Suppressor macrophage treated with lipopolysaccharide for 4 hours (primary cell): ENCODE results near the gene TSPAN13.
"Not testable (repeated sequence)": the region's sequence is repeated elsewhere in the genome, so short reads cannot be mapped to it uniquely, and the experiment has no call there.

Experiments used
- DNase-seq: peaks from one replicate; pipeline ENCODE4 v3.0.0-alpha.2; 2020

Gene TSPAN13

DNA sequence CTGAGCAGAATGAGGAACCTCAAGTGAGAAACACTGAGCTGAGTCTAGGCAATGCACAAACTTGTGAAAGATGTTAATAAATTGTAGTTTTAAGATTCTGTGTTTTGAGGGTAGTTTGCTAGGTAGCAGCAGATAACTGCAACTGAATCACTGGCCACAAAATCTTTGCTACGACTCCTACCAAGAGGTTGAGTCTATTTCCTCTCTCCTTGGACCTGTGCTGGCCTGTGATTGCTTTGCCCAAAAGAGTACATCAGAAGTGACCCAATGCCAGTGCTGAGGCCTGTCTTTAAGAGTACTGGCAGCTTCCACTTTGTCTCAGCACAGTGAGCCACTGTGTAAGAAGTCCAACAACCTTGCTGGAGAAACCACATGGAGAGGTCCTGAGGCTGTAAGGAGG, 11.9 kb upstream of the TSPAN13 start:
- no peak for DNase-seq

DNA sequence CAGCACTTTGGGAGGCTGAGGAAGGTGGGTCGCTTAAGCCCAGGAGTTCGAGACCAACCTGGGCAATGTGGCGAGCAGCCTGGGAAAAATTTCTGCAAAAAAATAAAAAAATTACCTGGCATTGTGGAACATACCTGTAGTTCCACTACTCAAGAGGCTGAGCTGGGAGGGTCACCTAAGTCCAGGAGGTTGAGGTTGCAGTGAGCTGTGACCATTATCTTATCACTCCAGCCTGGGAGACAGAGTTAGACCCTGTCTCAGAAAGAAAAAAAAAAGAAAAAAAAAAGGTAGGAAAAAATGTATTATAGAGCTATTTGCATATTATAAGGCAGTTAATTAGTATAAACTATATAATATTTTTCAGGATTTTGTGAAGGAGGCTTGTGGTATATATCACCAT, 11.0 kb upstream of the TSPAN13 start:
- DNase-seq, result no peak

DNA sequence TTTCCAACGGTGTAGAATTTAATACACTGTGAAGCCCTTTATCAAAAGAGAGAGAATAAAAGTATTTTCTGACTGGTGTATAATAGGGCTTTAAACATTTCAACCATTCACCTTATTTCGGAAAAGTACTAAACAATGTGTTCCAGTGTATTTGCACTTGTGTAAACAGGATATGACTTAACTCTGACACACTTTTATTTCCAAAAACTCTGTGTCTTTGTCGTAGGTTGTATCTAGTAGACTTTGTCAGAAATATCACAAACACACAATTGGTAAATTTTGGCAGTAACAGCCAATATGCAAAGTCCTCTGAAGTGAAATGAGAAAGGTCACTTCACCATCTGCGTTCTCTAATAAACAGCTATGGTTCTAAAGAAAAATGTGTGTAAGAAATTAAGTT, 10.3 kb upstream of the TSPAN13 start:
- no peak for DNase-seq

DNA sequence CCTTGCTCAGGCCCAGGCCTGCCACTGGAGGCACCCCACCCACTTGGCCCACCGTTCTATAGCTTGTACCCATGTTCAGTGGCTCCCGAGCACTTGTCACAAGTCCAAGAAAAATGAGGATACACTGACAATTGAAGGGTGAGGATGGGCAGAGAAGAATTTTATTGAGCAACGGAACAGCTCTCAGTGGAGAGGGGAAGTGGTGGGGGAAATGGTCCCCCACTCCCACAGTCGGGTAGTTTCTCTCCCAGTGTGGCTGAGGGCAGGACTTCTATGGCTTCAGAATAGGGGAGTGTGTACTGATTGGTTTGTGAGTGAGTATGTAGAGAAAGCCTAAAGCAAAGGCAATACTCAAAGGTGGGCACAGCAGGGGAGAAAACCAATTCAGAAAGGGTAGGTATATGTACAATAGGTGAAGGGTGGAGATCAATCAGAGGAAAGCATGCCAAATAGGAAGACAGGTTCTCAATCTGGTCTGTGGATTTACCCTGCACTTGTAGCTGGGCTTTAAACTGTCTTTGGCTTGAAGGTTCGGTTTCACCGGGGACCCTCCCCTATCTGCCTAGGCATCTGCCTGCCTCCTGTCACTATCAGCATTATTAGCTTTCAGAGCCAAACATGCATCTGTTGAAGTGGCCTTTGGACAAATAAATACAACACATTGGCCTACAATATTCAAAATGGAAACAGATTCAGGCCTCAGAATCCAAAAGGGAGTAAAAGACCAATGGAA, 8.9 kb upstream of the TSPAN13 start:
- no peak for DNase-seq

DNA sequence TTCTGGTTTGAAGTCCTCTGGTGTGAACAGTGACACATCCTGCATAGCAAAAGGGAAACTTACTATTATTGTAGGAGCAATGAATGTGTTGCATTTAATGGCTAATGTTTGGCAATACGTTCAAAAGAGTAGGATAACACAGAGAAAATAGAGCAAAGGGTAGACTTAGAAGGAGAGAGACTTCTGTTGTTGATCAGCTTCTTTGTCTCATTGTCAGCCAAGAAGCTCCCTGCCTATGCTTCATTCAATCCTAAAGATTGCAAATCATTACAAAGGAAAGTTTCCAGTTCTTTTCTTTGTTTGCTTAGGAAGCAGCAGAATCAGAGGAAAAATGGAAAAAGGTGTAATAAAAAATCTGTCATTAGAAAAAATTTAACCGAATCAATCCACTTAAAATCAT, 7.9 kb upstream of the TSPAN13 start:
- DNase-seq, result no peak

DNA sequence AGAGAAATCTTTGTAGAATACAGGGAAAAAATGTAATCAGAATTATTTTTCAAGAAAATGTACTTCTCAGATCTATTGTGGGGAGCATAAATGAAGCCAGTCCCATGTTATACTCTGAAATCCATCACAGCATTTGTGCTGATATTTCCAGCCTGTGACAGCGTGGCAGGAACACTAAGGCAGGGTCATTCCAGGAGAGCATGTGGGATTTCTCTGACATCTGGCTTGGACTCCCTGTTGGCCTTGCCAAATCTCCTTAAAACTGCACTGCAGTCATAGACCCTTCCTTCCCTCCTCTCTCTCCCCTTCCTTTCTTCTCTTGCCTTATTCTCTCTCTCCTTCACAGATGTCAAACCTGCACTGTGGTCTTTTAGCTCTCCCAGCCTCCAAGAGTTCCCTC, 6.5 kb upstream of the TSPAN13 start:
- DNase-seq, result no peak

DNA sequence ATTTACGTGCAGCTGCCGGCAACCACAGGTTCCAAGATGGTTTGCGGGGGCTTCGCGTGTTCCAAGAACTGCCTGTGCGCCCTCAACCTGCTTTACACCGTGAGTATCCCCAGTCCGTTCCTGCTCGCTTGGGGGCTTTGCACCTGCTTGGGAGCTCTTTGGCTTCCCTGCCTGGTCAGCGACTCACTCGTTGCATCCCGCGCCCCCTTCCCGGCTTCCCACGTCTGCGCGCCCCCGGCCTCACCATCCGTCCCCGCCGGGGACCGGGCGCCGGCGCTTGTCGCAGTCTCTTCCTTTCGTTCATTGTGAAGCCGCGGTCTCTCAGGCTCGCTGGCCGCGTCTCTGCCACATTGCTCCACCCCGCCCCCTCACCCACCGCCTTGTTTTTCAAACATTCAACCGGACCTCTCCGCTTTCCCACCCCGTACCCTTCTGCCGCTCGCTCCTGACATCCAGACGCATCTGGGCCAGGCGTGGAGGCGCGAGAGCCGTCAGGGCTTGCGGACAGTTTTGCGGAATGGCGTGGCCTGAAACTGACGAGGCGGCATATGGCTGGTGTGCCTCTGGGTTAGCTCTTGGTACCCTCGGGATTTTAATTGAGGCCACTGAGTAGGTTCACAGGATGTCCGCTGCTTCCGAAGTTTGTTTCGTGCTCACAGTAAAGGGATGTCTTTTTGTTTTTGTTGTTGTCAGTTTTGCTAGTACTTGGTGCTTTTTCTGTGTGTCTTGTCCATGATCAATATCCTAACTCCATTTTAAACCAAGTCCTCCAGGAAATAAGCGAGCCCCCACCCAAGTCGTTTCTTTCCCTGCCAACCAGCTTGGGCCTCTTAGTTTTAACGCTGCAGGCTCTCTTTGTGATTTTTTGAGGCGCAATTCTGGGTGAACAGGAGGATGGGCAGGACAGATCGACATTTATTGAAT, 639 bp downstream of the TSPAN13 start:
- peak; percentile 12 for DNase-seq

DNA sequence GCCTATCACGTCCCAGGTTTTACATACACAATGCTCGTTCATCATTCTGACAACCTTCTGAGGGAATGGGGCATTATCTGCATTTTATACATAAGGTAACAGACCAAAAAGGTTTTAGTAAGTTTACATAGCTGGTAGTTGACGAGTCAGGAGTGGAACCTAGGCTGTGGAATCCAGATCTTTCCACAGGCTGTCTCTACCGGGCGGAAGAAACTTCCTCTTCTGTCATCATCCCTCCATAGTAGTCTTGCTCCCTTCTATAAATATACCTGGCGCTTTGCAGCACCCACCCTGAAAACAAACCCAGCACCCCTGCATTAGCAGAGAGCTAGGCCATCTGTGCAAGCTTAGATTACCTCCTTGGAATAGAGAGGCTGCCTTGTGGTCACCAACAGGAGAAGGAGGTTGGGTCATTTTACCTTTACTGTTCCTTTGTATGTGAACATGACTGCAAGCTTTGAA, 1.3 kb downstream of the TSPAN13 start:
- no peak for DNase-seq

DNA sequence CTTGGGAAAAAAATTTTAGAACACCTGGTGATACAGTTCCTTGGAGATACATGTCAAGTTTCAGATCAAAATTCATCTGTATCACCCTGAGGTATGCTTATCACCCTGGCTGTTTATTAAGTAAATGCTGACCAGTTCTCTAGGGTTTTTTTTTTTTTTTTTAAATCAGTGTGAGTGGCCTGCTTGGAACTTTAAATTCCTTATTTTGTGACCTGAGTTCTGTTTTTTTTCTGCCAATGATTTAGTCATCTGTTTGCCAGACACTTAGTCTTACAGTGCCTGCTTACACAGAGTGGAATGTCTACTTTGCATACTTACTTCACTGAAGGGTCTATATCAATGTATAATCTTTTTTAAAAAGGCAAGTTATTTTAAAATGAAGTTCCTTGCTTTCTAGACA, 1.8 kb downstream of the TSPAN13 start:
- DNase-seq, result peak; percentile 34

DNA sequence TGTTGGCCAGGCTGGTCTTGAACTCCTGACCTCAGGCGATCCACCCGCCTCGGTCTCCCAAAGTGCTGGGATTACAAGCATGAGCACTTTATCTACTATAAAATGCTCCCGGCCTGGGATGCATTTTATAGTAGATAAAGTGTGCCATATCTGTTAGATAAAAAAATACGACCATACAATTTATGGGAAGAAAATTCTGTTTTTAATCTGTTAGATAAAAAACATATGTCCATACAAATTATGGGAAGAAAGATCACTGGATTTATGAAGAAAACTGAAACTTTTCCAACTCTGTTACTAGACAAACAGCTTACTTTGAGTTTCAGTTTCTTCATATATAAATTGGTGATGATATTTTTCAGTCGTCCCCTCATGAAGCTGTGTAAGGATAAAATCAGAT, 4.5 kb downstream of the TSPAN13 start:
- no peak for DNase-seq

DNA sequence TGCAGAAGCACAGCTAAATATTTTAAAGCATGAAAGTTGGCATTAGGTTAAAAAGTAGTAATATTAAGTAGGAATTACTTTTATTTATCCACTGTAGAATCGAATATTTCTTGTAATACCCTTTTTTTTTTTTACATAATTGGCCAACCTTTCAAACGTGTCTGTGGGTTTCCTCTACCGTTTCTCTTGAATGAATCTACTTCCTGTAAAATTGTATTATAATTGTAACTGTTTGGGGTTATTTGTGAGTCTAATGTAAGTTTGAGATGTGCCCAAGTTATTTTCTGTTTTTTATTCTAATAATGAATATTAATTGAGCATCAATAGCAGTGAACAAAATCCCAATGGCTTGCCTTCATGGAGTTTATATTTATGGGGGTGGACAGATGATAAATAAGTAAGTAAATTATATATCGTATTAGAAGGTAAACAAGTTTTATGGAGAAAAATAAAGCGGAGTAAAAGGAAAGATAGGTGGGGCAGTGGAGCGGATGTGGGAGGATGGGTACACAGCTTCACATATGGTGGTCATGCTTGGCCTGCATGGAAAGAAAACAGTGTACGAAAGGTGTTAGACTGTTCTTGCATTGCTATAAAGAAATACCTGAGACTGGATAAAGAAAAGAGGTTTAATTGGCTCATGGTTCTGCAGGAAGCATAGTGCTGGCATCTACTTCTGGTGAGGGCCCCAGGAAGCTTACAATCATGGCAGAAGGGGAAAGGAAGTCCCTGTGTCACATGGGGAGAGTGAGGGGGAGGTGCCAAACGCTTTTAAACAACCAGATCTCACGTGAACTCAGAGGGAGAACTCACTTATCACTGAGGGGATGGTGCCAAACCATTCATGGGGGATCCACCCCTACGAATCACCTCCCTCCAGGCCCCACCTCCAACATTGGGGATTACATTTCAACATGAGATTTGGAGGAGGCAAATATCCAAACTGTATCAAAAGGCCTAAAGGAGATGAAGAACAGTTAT, 5.4 kb downstream of the TSPAN13 start:
- no peak for DNase-seq

DNA sequence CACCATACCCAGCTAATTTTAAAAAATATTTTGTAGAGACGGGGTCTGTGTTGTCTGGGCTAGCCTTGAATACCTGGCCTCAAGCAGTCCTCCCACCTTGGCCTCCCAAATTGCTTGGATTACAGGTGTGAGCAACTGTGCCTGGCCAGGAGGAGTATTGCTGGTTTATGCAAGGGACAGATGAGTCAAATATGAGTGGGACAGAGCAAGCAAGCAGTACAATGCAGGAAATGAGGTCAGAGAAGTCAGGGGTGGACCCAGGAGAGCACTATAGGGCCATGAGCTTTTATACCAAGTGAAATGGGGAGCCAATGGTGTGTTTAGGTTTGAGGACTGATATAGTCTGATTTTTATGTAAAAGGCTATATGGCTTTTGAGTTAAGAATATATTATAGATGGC, 6.3 kb downstream of the TSPAN13 start:
- no peak for DNase-seq

DNA sequence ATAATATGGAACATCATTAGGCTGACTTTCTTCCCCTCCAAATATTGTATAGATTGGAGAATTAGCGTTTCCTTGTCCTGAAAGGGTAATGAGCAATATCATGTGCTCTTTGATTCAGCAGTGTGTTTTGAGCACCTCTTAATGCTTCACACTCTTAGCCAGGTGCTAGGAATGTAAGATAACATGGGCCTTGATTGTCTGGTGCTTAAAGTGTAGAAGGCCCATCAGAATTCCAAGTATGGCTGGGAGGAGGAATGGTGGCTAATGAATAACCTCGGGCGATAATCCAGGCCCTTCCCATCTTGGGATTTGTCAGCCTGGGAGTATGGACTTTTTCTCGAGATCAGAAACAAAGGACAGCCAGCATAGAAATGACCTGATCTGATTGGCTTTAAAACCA, 8.6 kb downstream of the TSPAN13 start:
- no peak for DNase-seq

DNA sequence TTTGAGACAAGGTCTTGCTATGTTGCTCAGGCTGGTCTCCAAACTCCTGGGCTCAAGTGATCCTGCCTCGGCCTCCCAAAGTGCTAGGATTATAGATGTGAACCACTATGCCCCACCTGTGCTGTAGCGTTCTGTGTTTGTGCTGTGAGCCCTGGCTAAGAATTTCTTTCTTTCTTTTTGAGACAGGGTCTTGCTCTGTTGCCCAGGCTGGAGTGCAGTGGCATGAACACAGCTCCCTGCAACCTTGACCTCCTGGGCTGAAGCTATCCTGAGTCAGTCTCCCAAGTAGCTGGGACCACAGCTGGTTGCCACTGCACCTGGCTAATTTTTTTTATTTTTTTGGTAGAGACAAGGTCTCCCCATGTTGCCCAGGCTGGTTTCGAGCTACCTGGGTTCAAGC, 11.4 kb downstream of the TSPAN13 start:
- DNase-seq, result no peak

DNA sequence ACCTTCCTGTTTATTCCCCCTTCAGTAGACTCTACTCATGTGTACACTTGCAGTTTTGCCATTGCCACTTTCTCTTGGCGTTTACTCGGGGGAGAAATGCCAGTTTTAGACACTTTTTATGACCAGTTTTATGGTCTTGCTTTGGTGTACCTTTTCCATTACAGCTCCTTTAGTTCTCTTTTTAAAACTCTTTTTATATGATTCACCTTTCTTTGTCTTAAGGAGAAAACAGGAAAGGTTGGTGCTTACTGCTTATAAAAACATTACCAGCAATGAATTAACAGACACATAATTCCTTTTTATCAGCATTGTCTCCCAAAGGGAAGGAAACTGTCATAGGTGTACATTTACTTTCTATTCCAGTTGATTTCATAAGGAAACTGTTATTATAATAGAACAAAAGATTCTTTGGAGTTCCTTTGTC, 11.9 kb downstream of the TSPAN13 start:
- no peak for DNase-seq

DNA sequence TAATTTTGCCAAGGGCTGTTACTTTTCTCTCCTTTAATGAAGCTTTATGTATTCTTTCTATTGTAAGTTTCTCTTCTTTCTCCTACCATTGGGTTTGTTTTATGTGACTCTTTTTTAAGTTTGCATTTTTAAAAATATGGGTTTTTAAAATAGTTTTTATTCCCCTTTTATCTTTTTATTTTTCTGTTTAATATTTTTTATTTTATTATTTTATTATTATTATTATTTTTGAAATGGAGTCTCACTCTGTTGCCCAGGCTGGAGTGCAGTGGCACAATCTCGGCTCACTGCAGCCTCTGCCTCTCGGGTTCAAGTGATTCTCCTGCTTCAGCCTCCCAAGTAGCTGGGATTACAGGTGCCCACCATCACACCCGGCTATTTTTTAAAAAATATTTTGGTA, 16.4 kb downstream of the TSPAN13 start:
- DNase-seq, result not testable (repeated sequence)

DNA sequence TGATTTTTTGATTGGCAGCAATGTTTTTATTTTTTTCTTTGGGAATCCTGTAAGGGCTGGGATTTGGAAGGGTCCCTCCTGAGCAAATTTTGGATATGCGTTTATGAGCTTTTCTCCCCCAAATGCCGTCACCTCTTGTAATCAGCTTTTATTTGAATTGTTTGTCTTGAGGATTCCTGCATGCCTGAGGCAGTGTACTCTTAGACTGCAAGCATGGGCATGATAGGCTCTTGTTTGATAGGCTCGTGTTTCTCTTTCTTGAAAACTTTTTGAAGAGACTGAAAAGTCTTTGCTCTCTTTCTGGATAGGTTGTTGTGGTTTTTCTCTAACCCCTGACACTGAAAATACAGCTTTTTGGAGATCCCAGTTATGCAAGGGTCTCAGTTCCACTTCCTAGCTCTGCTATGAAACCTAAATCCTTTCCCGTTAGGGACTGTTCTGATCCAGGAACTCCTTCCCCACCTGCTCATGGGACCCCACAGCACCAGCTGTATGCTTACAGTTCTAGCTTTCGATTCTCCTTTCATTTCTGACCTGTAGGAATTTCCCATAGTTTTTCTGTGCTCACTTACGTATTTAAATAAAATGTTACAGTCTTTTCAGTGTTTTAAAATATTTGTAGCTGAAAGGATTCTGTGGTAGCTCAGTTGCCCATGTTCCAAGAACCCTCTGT, 17.2 kb downstream of the TSPAN13 start:
- DNase-seq, result peak; percentile 13

DNA sequence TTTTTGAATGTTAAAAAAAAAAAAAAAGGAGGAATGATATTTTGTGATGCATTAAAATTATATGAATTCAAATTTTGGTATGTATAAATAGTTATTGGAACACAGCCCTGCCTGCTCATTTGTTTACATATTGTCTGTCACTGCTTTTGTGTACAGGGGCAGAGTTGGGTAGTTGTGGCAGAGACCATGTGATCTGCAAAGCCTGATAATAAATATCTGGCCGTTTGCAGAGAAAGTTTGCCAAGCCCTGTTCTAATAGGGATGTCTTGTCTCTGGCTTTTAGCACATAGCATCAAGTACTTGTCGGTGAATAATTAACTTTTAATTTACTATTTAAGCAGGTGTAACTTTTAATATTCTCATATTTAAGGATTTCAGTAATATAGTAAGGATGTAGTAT, 19.8 kb downstream of the TSPAN13 start:
- no peak for DNase-seq

DNA sequence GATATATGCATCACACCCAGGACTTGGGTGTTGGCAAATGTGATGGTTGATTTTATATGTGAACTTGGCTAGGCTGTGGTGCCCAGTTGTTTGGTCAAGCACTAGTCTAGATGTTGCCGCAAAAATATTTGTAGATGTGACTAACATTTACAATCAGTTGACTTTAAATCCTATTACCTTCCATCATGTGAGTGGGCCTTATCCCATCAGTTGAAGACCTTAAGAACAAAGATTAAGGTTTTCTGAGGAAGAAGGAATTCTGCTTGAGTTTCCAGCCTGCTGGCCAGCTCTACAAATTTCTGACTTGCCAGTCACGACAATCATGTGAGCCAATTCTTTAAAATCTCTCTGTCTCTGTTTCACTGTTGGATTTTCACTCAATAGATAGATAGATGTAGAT, 20.3 kb downstream of the TSPAN13 start:
- DNase-seq, result no peak

DNA sequence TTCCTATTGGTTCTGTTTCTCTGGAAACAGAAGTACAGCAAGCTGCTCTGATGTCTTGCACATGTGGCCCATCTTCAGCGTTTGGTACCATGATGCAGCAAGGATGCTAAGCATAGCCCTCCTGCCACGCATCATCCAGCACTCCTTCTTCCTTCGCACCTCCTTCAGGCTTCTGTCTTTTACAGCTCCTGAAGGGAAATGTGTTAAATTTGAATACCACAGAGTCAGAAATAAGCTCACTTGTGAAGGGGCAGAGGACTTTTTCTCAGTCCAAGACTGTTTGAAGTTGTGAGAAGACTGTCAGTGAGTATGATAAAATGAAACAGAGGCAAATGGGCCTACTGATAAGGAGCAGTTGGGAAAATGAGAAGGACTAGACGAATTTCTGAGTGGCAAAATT, 20.7 kb downstream of the TSPAN13 start:
- no peak for DNase-seq

DNA sequence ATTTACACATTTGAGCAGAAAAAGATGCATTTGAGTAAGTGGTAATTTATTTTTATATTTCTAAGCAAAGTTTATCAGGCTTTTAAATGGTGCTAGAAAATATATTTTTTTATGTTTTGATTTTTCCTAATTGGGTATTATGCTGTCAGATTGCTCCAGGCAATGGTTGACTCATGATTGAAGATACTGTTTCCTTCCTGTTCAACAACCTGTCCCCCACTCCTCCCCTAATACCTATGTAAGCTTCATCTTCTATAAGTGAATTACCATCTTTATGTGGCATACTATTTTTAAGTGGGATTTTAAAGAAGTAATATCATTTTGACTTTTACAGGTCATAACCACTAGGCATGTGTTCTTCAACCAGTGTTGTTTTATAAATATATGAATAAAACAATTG, 21.4 kb downstream of the TSPAN13 start:
- DNase-seq, result no peak

DNA sequence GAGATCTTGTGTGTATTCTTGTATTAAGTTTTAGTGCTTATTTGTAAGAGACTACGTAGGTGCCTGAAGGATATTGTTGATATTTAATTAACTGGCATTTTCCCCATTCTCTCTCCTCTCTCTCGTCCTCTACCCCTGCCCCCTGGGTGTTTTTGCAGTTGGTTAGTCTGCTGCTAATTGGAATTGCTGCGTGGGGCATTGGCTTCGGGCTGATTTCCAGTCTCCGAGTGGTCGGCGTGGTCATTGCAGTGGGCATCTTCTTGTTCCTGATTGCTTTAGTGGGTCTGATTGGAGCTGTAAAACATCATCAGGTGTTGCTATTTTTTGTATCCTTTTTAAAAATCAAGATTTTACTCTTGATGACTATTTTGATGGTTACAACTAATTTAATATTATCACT, 22.5 kb downstream of the TSPAN13 start:
- no peak for DNase-seq
